ENCODE data around the gene SCART1. TPM values are rescaled to one million over a fixed set of nuclear protein-coding genes. Genes with fewer than 3 reads are reported as not detected.

Gene SCART1
- total and polyA plus RNA-seq, 8 donors: 0.95 to 3.9 (median 2.6) TPM

DNA sequence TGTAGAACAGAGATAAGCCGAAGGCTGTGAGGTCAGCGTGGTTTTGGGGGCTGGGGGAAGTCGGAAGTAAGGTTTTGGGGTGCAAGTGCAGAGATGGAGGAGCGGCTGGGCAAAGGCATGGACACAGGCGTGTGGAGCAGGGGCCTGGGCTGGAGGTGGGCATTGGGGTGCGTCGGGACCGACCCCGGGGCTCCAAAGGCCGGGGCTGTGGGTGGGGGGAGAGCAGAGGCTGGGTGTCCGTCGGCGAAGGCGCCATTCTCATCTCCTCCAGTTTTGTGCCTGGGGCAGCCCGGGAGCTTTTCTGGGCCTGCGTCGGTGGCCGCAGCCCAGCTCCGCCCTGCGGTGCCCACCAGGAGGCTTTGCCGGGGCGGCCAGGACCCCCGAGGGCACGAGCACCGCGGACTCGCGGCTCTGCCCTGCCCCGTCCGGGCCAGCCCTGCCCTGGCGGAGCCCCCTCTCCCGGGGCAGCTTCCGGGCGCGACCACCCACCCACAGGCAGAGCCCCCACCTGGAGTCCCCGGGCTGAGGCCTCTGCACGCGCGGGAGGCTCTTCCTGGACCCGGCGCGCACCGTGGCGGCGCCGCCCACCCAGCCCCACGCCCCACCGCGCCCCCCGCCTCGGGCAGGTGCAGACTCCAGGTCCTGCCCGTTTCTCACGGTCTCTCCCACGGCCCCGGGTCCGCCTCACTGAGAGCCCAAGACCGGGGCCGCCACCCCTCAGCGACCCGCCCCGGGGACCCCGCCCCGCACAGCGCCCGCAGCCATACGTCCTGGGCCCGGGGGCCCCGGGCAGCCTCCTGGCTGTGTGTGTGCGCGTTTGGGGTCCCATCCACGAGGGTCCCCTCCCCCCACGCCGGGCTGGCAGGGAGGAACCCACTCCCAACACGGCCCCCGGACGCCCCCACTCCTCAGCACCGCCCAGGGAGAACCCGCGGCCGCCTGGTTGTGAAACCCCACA lies 7.7 kb upstream of the SCART1 start:
- FAIRE-seq (no peak), DNase-seq (peak in 2 of 6 donors; percentile 7 to 59), ATAC-seq (no peak)
- Histone ChIP-seq H3K4me1 (no peaks in the 10 kb centered on the region), H3K27ac (no peak overlapping the region), H3K4me3 (no peak overlapping the region), H3K9me3 (peaks cover 0 to 4% (median 0%) of the 10 kb centered on the region in 4 donors), H3K27me3 (no peaks in the 10 kb centered on the region), H3K36me3 (no peaks in the 10 kb centered on the region)
- WGBS, 2 donors: 55 to 58% methylated on average over 67 to 80 of the region's 80 CpGs
- intact Hi-C loops (cut with DNase I): no loop called here
- TF ChIP-seq CTCF (IDR thresholded peaks at IDR 0.05): no peak

GRCh38 chr10:133446979-133447378 lies 6.8 kb upstream of the SCART1 start:
- no peak for DNase-seq
- intact Hi-C loops (cut with DNase I): no loop called here
- WGBS, 2 donors: 86 to 88% methylated on average over 11 of the region's 11 CpGs

DNA sequence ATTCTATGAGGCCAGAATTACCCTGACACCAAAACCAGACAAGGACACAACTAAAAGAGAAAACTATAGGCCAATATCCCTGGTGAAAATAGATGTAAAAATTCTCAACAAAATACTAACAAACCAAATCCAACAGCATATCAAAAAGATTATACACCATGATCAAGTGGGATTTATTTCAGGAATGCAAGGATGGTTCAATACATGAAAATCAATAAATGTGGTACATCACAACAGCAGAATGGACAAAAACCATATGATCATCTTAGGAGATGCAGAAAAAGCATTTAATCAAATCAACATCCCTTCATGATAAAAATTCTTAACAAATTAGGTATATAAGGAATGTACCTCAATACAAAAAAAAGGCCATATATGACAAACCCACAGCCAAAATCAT lies 5.6 kb upstream of the SCART1 start:
- TF ChIP-seq CTCF (IDR thresholded peaks at IDR 0.05): no peak
- FAIRE-seq (no peak), DNase-seq (no peak), ATAC-seq (no peak)
- no peaks in the 10 kb centered on the region for H3K36me3 ChIP-seq
- no peaks in the 10 kb centered on the region for H3K27me3 ChIP-seq
- peaks cover 0 to 4% (median 0%) of the 10 kb centered on the region in 4 donors for H3K9me3 ChIP-seq
- intact Hi-C loops (cut with DNase I): no loop called here
- no peak overlapping the region for H3K27ac ChIP-seq
- no peak overlapping the region for H3K4me3 ChIP-seq
- no peaks in the 10 kb centered on the region for H3K4me1 ChIP-seq

More at GRCh38 chr10:133446979-133447378, 6.8 kb upstream of the SCART1 start:
- Histone ChIP-seq H3K27me3 (no peaks in the 10 kb centered on the region), H3K9me3 (peaks cover 0 to 4% (median 0%) of the 10 kb centered on the region in 4 donors), H3K36me3 (no peaks in the 10 kb centered on the region), H3K4me1 (no peaks in the 10 kb centered on the region), H3K4me3 (no peak overlapping the region), H3K27ac (no peak overlapping the region)
- ATAC-seq (no peak), FAIRE-seq (no peak)
- no peak for TF ChIP-seq CTCF (IDR thresholded peaks at IDR 0.05)

- DNase-seq: no peak
- Histone ChIP-seq H3K27me3 (no peaks in the 10 kb centered on the region), H3K36me3 (no peaks in the 10 kb centered on the region), H3K27ac (no peak overlapping the region), H3K4me1 (no peaks in the 10 kb centered on the region), H3K4me3 (no peak overlapping the region), H3K9me3 (peaks cover 0 to 4% (median 0%) of the 10 kb centered on the region in 4 donors)
- no peak for FAIRE-seq
- no peak for ATAC-seq
- 63 to 70% methylated on average over 4 of the region's 4 CpGs for WGBS, 2 donors
- TF ChIP-seq CTCF (IDR thresholded peaks at IDR 0.05): no peak
- intact Hi-C loops (cut with DNase I): no loop called here
Observed at GRCh38 chr10:133451346-133451745, 2.4 kb upstream of the SCART1 start.

DNA sequence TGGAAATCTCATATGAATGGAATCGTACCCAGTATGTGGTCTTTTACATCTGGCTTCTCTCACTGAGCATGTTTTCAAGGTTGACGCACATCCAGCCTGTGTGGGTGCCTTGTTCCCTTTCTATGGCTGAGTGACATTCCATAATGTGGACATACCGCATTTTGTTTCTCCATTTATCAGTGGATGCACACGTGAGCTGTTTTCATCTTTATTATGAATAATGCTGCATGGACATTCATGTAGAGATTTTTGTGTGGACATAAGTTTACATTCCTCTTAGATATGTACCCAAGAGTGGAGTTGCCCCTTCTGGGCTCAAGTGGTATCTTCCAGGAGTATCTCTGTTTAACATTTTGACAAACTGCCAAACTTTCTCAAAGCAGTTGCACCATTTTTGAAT lies 1.3 kb upstream of the SCART1 start:
- FAIRE-seq: no peak
- H3K27ac ChIP-seq: no peak overlapping the region
- no peaks in the 10 kb centered on the region for H3K4me1 ChIP-seq
- DNase-seq: no peak
- no peaks in the 10 kb centered on the region for H3K27me3 ChIP-seq
- ATAC-seq: no peak
- TF ChIP-seq CTCF (IDR thresholded peaks at IDR 0.05): no peak
- H3K4me3 ChIP-seq: no peak overlapping the region
- peaks cover 0 to 4% (median 0%) of the 10 kb centered on the region in 4 donors for H3K9me3 ChIP-seq
- H3K36me3 ChIP-seq: no peaks in the 10 kb centered on the region
- intact Hi-C loops (cut with DNase I): no loop called here
- WGBS, 2 donors: 83 to 84% methylated on average over 4 of the region's 4 CpGs

Data from pancreas (tissue), 10 donors.